GM23338 (cell line): ENCODE measurements around the gene CCDC43.

Experiments used
- CREB1 ChIP-seq: fragments of 250-450 bp; sonication (Bioruptor Pico); IDR thresholded peaks from 2 replicates; pipeline ENCODE4 v1.5.0; 2020; ENCODE audit warnings: low read depth, mild to moderate bottlenecking, moderate library complexity
- CTCF ChIP-seq, 2 experiments: fragments of 200-600 bp in 1 of 2; sonication (generic) in 1 of 2; conservative IDR thresholded peaks; 2 replicates each; pipeline versions ENCODE4 v1.5.1 to v1.6.1; 2016 to 2017; ENCODE audit warnings: antibody characterized with exemption in 2 of 2, low read depth in 2 of 2, mild to moderate bottlenecking in 2 of 2, moderate library complexity in 1 of 2
- ETS1 ChIP-seq: IDR thresholded peaks from 2 replicates; pipeline ENCODE4 v1.6.1; 2016; ENCODE audit warnings: antibody characterized with exemption
- EZH2 ChIP-seq: fragments of 200-600 bp; sonication (generic); IDR thresholded peaks from one replicate; pipeline ENCODE4 v1.8.0; 2017; ENCODE audit warnings: antibody characterized with exemption, mild to moderate bottlenecking, low read depth; ENCODE audit not compliant: unreplicated experiment
- EZH2phosphoT487 ChIP-seq: fragments of 200-600 bp; sonication (generic); IDR thresholded peaks from one replicate; pipeline ENCODE4 v1.8.1; 2018; ENCODE audit warnings: antibody characterized with exemption; ENCODE audit not compliant: unreplicated experiment
- JUNB ChIP-seq: IDR thresholded peaks from one replicate; pipeline ENCODE4 v1.6.1; 2016; ENCODE audit warnings: antibody characterized with exemption; ENCODE audit not compliant: unreplicated experiment
- NANOG ChIP-seq: IDR thresholded peaks from 2 replicates; pipeline ENCODE4 v1.6.1; 2016; ENCODE audit warnings: antibody characterized with exemption, borderline replicate concordance
- POLR2AphosphoS5 ChIP-seq: IDR thresholded peaks from 2 replicates; pipeline ENCODE4 v1.6.1; 2016; ENCODE audit warnings: antibody characterized with exemption, low read depth
- REST ChIP-seq: IDR thresholded peaks from one replicate; pipeline ENCODE4 v1.6.1; 2018; ENCODE audit warnings: antibody characterized with exemption; ENCODE audit not compliant: unreplicated experiment
- STAT1 ChIP-seq: IDR thresholded peaks from one replicate; pipeline ENCODE4 v1.6.1; 2016; ENCODE audit warnings: antibody characterized with exemption; ENCODE audit not compliant: unreplicated experiment
- ZNF114 ChIP-seq: fragments of 250-450 bp; sonication (Bioruptor Pico); IDR thresholded peaks from 2 replicates; pipeline ENCODE4 v1.5.0; 2020; ENCODE audit warnings: mild to moderate bottlenecking, moderate library complexity

GRCh38 chr17:44628243-44629188 lies 61.1 kb downstream of the CCDC43 start:
- peak in 1 of 2 experiments; percentile 35; a peak in 2 of 4 replicates for TF ChIP-seq CTCF (conservative IDR thresholded peaks at IDR 0.05; ENCODE audit: low read depth in 2 of 2)
- no peak for TF ChIP-seq EZH2phosphoT487
- TF ChIP-seq REST, result no peak
- peak; percentile 35 for TF ChIP-seq POLR2AphosphoS5
- no peak for TF ChIP-seq EZH2
- no peak for TF ChIP-seq JUNB
- no peak for TF ChIP-seq ZNF114
- TF ChIP-seq NANOG, result no peak
- TF ChIP-seq STAT1, result no peak
- TF ChIP-seq CREB1 (CRISPR knock-in tag), result no peak
- TF ChIP-seq ETS1, result no peak
